HG03159 (cell line): ENCODE results near the gene TTLL3.
"Not testable (repeated sequence)": the region's sequence is repeated elsewhere in the genome, so short reads cannot be mapped to it uniquely, and the experiment has no call there.

ENCODE experiments used
- ATAC-seq: cut with Tn5 transposase; IDR thresholded peaks from one replicate; pipeline ENCODE4 v1.9.1; 2021; ENCODE audit warnings: mild to moderate bottlenecking, moderate library complexity; ENCODE audit not compliant: unreplicated experiment

Gene TTLL3

GRCh38 chr3:9834520-9835380 is 24.7 kb downstream of the TTLL3 start:
- ATAC-seq: no peak

GRCh38 chr3:9837701-9838582 is 27.9 kb downstream of the TTLL3 start:
- ATAC-seq: no peak

GRCh38 chr3:9838856-9839255 is 28.8 kb downstream of the TTLL3 start:
- no peak for ATAC-seq

- ATAC-seq: no peak
These were observed 31.0 kb downstream of the TTLL3 start for GRCh38 chr3:9841015-9841414.

- peak; percentile 98 for ATAC-seq
These were observed 33.8 kb downstream of the TTLL3 start, which contains the start of gene RPUSD3 for GRCh38 chr3:9843715-9844438. Gene RPUSD3, minus strand, starts transcription at chr3:9844008. Its CDS starts 18 bp downstream, at chr3:9843990.

- no peak for ATAC-seq
These were observed 36.2 kb downstream of the TTLL3 start for GRCh38 chr3:9846231-9846630.

GRCh38 chr3:9846931-9847488 is 36.9 kb downstream of the TTLL3 start:
- ATAC-seq: no peak

- ATAC-seq: not testable (repeated sequence)
These were observed 37.8 kb downstream of the TTLL3 start for GRCh38 chr3:9847870-9848269.

- ATAC-seq: not testable (repeated sequence)
These were observed 38.8 kb downstream of the TTLL3 start for GRCh38 chr3:9848860-9849259.

- ATAC-seq: not testable (repeated sequence)
These were observed 41.3 kb downstream of the TTLL3 start for GRCh38 chr3:9851383-9851782.

GRCh38 chr3:9851926-9852325 is 41.9 kb downstream of the TTLL3 start:
- not testable (repeated sequence) for ATAC-seq

- no peak for ATAC-seq
These were observed 42.5 kb downstream of the TTLL3 start for GRCh38 chr3:9852528-9852927.

GRCh38 chr3:9854291-9854940 is 44.4 kb downstream of the TTLL3 start:
- ATAC-seq: not testable (repeated sequence)

- no peak for ATAC-seq
These were observed 45.5 kb downstream of the TTLL3 start for GRCh38 chr3:9855594-9855993.

GRCh38 chr3:9859530-9860025 is 49.5 kb downstream of the TTLL3 start:
- ATAC-seq: no peak

- no peak for ATAC-seq
These were observed 51.1 kb downstream of the TTLL3 start for GRCh38 chr3:9861201-9861600.

GRCh38 chr3:9861626-9862130 is 51.6 kb downstream of the TTLL3 start:
- ATAC-seq: no peak

- ATAC-seq: no peak
These were observed 52.5 kb downstream of the TTLL3 start for GRCh38 chr3:9862391-9863057.

- ATAC-seq: no peak
These were observed 53.2 kb downstream of the TTLL3 start for GRCh38 chr3:9863058-9863772.
